Thyroid gland (tissue), 4 donors: Measurements from ENCODE around the gene CKLF. TPM values are rescaled to one million over a fixed set of nuclear protein-coding genes. Genes with fewer than 3 reads are reported as not detected.

Experiments used
- DNase-seq, 2 donors: peaks; one replicate each; pipeline ENCODE4 v3.0.0-alpha.2; 2019
- H3K27ac ChIP-seq, 3 donors: fragments of 200-600 bp; sonication (generic); 1 replicate in 2 of 3; 2 replicates in 1 of 3; pipeline ENCODE4 v1.5.1; 2016 to 2019; ENCODE audit warnings: mild to moderate bottlenecking in 1 of 3, moderate library complexity in 1 of 3
- H3K27me3 ChIP-seq: fragments of 200-600 bp; sonication (generic); one replicate; pipeline ENCODE4 v1.5.1; 2019
- H3K36me3 ChIP-seq, 2 donors: fragments of 200-600 bp; sonication (generic); one replicate each; pipeline ENCODE4 v1.5.1; 2016 to 2019
- H3K4me1 ChIP-seq, 2 donors: fragments of 200-600 bp; sonication (generic); one replicate each; pipeline ENCODE4 v1.5.1; 2017 to 2019
- H3K4me3 ChIP-seq, 3 donors: fragments of 200-600 bp; sonication (generic); replicated peaks in 1 of 3; 1 replicate in 2 of 3; 2 replicates in 1 of 3; pipeline ENCODE4 v1.5.1; 2016; ENCODE audit warnings: mild to moderate bottlenecking in 1 of 3
- H3K9me3 ChIP-seq: fragments of 200-600 bp; sonication (generic); one replicate; pipeline ENCODE4 v1.5.1; 2017
- POLR2A ChIP-seq, 2 donors: fragments of 450-650 bp; IDR thresholded peaks; one replicate each; pipeline ENCODE4 v1.6.1; 2017; ENCODE audit warnings: antibody characterized with exemption in 2 of 2, mild to moderate bottlenecking in 2 of 2, moderate library complexity in 1 of 2
- WGBS, 2 donors: methylation state at CpG; one replicate each; pipeline ENCODE4 v1.1.5; 2017; 5-methylcytosine and 5-hydroxymethylcytosine counted together
- intact Hi-C: fragments of 100-400 bp; cut with DNase I; formaldehyde crosslinking; loops from one replicate; pipeline ENCODE4 v1.15.1; 2023
- total RNA-seq, 4 donors: library from RNA; depleted of rRNA; stranded (reverse); fragments of >200 nt; gene quantifications; one replicate each; pipeline ENCODE4 v1.2.3, GENCODE V29; 2016
- TF ChIP-seq, protein P1 (sequence below), 6 experiments: fragments of 200-600 bp in 3 of 6; fragments of 450-650 bp in 3 of 6; sonication (generic) in 3 of 6; IDR thresholded peaks; one replicate each; pipeline ENCODE4 v1.5.1; 2016 to 2019; ENCODE audit warnings: antibody characterized with exemption in 6 of 6, mild to moderate bottlenecking in 2 of 6, inconsistent platforms in 1 of 6, moderate library complexity in 1 of 6

CKLF gene
- total RNA-seq, 4 donors from 2014 or later = 22.1 to 79.4 (median 49.9) TPM

DNA sequence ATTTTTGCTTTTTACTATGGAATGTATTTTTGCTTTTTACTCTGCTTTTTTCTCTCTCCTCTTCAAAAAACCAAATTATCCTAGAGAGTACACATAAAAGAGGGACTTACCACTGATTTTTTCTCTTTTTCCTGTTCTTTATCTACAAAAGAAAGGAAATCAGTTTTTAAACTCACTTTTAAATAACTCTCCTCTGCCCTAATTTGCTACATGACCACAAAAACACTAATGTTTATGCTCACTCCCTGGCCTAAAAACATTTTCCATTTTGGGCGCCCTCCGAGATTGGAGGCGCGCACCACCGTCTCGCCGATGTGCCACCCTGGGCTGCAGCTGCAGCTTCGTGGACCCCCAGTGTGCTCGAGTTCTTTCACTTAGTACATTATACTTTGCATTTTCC is 3.5 kb upstream of the CKLF start:
- 76 to 84% methylated on average over 9 of the region's 9 CpGs for WGBS, 2 donors
- no peak for TF ChIP-seq POLR2A (IDR thresholded peaks at IDR 0.05)
- TF ChIP-seq, protein P1, sequence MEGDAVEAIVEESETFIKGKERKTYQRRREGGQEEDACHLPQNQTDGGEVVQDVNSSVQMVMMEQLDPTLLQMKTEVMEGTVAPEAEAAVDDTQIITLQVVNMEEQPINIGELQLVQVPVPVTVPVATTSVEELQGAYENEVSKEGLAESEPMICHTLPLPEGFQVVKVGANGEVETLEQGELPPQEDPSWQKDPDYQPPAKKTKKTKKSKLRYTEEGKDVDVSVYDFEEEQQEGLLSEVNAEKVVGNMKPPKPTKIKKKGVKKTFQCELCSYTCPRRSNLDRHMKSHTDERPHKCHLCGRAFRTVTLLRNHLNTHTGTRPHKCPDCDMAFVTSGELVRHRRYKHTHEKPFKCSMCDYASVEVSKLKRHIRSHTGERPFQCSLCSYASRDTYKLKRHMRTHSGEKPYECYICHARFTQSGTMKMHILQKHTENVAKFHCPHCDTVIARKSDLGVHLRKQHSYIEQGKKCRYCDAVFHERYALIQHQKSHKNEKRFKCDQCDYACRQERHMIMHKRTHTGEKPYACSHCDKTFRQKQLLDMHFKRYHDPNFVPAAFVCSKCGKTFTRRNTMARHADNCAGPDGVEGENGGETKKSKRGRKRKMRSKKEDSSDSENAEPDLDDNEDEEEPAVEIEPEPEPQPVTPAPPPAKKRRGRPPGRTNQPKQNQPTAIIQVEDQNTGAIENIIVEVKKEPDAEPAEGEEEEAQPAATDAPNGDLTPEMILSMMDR (IDR thresholded peaks at IDR 0.05) = no peak
- Histone ChIP-seq H3K9me3 (no peaks in the 10 kb centered on the region), H3K4me1 (peaks cover 32 to 47% of the 10 kb centered on the region in 2 donors), H3K27me3 (no peaks in the 10 kb centered on the region), H3K27ac (peak overlapping the region; percentile 86 to 99 (median 97)), H3K4me3 (peak overlapping the region in 2 of 3 donors; percentile 62 to 92), H3K36me3 (no peaks in the 10 kb centered on the region)
- DNase-seq = no peak
- intact Hi-C loops = loop anchor here (5.0 kb wide), 1 partner anchor 67 kb away; no protein-coding TSS in a partner anchor

DNA sequence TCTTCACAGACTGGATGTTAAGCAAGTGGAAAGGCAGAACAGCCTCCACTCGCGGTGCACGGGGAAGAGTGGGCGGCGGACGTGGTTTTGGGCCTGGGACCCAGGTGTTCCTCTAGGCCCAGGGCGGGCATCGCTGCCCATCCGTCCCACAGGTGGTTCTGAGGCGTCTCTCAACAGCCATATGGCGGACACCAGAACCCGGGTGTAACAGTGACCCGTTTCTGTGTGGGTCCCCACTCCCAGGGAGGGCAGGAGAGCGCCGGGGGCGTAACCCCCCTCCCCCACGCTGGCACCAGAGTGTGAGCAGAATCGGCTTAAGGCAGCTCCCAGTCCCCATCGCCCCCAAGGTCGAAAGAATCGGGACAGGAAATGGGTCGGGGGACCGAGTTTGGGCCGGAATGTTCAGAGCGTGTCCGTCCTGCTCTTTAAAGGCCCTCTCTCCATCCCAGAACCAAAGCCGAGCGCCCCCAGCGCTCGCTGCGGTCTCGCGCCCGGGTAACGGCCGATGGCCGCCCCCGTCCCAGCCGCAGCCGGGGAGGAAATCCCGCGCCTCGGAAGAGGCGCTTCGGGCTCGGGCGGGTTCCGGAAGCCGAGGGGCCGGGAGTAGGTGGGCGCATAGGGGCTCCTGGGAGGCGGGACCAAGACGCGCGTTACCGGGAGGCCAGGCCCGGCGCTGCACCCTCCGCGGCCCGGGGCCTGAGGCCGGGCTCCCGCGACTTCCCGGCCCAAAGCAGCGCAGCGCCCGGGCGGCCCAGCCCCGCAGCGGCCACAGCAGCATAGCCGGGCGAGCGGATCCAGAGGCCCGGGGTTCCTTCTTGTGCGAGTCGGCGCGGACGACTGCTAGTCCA is 2.9 kb upstream of the CKLF start, which contains the start of gene TK2:
Gene TK2, minus strand, starts transcription at position 839 of the 848 bp plus-strand sequence. Its CDS starts 61 bp downstream, at position 778.
- WGBS, 2 donors = 18 to 21% methylated on average over 10 to 25 of the region's 80 CpGs
- peak; percentile 70 to 72 for DNase-seq
- intact Hi-C loops = loop anchor here (5.0 kb wide), 2 partner anchors 32 to 67 kb away; no protein-coding TSS in a partner anchor
- peak; percentile 2 to 75 for TF ChIP-seq POLR2A (IDR thresholded peaks at IDR 0.05)
- TF ChIP-seq, protein P1 (IDR thresholded peaks at IDR 0.05) = peak in 2 of 6 experiments; percentile 17 to 39
- Histone ChIP-seq H3K4me1 (peaks cover 32 to 40% of the 10 kb centered on the region in 2 donors), H3K36me3 (no peaks in the 10 kb centered on the region), H3K4me3 (peak within 1 kb of the TSS; percentile 34 to 92 (median 62)), H3K27ac (peak within 1 kb of the TSS; percentile 86 to 99 (median 97)), H3K9me3 (no peaks in the 10 kb centered on the region), H3K27me3 (no peaks in the 10 kb centered on the region)

DNA sequence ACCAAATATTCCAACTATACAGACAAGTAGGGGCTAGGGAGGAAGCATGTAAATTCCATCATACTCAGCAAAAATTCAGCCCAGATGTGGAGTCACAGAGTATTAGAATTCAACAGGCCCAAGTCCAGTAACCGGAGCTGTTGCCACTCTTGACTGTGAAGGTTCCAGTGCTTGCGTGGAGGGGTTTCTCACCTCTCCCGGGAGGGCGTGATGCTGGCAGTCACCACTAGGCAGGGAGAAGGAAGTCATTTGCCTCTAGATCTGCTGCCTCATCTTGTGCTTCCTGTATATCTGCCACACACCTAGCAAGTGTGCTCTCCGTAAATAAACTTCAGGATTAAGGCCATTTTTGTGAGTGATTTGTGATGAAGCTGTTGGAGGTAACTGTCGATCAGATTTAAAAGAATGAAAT is 1.0 kb upstream of the CKLF start:
- TF ChIP-seq, protein P1 (IDR thresholded peaks at IDR 0.05) = peak in 1 of 6 experiments; percentile 6
- no peak for TF ChIP-seq POLR2A (IDR thresholded peaks at IDR 0.05)
- peak in 1 of 2 donors; percentile 19 for DNase-seq
- intact Hi-C loops = loop anchor here (5.0 kb wide), 1 partner anchor 34 kb away; no protein-coding TSS in a partner anchor
- 58 to 62% methylated on average over 6 of the region's 6 CpGs for WGBS, 2 donors
- peak overlapping the region in 2 of 3 donors; percentile 94 to 97 for H3K27ac ChIP-seq
- H3K4me1 ChIP-seq = peaks cover 35 to 37% of the 10 kb centered on the region in 2 donors
- no peaks in the 10 kb centered on the region for H3K36me3 ChIP-seq
- no peaks in the 10 kb centered on the region for H3K27me3 ChIP-seq
- no peak overlapping the region for H3K4me3 ChIP-seq
- no peaks in the 10 kb centered on the region for H3K9me3 ChIP-seq

DNA sequence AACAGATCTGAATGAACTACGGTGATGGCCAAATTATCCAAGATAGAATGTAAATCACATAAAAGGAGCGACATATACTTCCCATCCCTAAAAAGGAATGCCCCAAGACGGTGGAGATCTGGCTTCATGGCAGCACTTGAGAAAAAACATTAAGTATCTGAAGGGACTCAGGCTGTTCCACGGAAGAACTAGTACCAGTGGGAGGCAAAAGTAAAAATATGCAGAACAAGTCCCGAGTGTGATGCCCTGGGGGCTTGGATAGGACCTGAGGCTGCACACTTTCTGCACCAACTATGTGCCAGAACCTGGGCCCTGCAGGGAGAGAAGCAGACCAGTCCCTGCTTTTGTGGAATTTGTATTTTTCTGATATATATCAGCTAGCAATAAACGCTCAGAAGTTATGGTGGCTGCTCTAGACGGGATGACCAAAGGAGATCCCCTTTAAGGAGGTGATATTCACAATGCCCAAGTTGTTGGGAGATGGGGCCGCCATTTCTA is 539 bp upstream of the CKLF start:
- H3K36me3 ChIP-seq = no peaks in the 10 kb centered on the region
- H3K9me3 ChIP-seq = no peaks in the 10 kb centered on the region
- peak overlapping the region in 2 of 3 donors; percentile 51 to 53 for H3K4me3 ChIP-seq
- H3K27me3 ChIP-seq = no peaks in the 10 kb centered on the region
- intact Hi-C loops = loop anchor here (5.0 kb wide), 1 partner anchor 35 kb away; no protein-coding TSS in a partner anchor
- H3K27ac ChIP-seq = peak overlapping the region; percentile 92 to 97 (median 94)
- 49 to 64% methylated on average over 5 to 8 of the region's 8 CpGs for WGBS, 2 donors
- no peak for DNase-seq
- peaks cover 35 to 37% of the 10 kb centered on the region in 2 donors for H3K4me1 ChIP-seq
- TF ChIP-seq, protein P1 (IDR thresholded peaks at IDR 0.05) = no peak
- no peak for TF ChIP-seq POLR2A (IDR thresholded peaks at IDR 0.05)
